NCI-H187 (cell line): ENCODE data around the gene LRRC4.

Experiments
- DNase-seq, 2 experiments: peaks; one replicate each; lab custom pipeline; 2025; lab: John Stamatoyannopoulos, UW

The LRRC4 gene

GRCh38 chr7:128031901-128032604 is 816 bp upstream of the LRRC4 start:
- no peak for DNase-seq

GRCh38 chr7:128030263-128030653 is 979 bp downstream of the LRRC4 start:
- no peak for DNase-seq

- DNase-seq: no peak
Observed at GRCh38 chr7:128029405-128029995, 1.7 kb downstream of the LRRC4 start.

- DNase-seq: no peak
Observed at GRCh38 chr7:128027485-128027980, 3.7 kb downstream of the LRRC4 start.

- DNase-seq: no peak
Observed at GRCh38 chr7:128026551-128026950, 4.7 kb downstream of the LRRC4 start.

- DNase-seq: no peak
Observed at GRCh38 chr7:128025819-128026218, 5.4 kb downstream of the LRRC4 start.

- DNase-seq: no peak
Observed at GRCh38 chr7:128025380-128025779, 5.9 kb downstream of the LRRC4 start.

- no peak for DNase-seq
Observed at GRCh38 chr7:128024151-128024550, 7.1 kb downstream of the LRRC4 start.

- DNase-seq: no peak
Observed at GRCh38 chr7:128022631-128023532, 8.4 kb downstream of the LRRC4 start.

- no peak for DNase-seq
Observed at GRCh38 chr7:128021366-128021765, 9.9 kb downstream of the LRRC4 start.

- DNase-seq: no peak
Observed at GRCh38 chr7:128020159-128020558, 11.1 kb downstream of the LRRC4 start.

GRCh38 chr7:128019288-128019687 is 11.9 kb downstream of the LRRC4 start:
- no peak for DNase-seq

GRCh38 chr7:128017862-128018845 is 13.1 kb downstream of the LRRC4 start:
- no peak for DNase-seq

GRCh38 chr7:128017460-128017859 is 13.8 kb downstream of the LRRC4 start:
- no peak for DNase-seq

GRCh38 chr7:128014811-128015210 is 16.4 kb downstream of the LRRC4 start:
- DNase-seq: no peak

GRCh38 chr7:128011131-128011661 is 20.0 kb downstream of the LRRC4 start:
- no peak for DNase-seq

GRCh38 chr7:128010391-128011127 is 20.7 kb downstream of the LRRC4 start:
- no peak for DNase-seq

- DNase-seq: no peak
Observed at GRCh38 chr7:128008744-128009143, 22.5 kb downstream of the LRRC4 start.

- no peak for DNase-seq
Observed at GRCh38 chr7:128008141-128008540, 23.1 kb downstream of the LRRC4 start.

- DNase-seq: no peak
Observed at GRCh38 chr7:128007303-128007680, 23.9 kb downstream of the LRRC4 start.
